NCI-H2107 (cell line): ENCODE measurements around the gene NTF3.

Source experiments
- DNase-seq: peaks from one replicate; lab custom pipeline; 2025; lab: John Stamatoyannopoulos, UW

The NTF3 gene

DNA sequence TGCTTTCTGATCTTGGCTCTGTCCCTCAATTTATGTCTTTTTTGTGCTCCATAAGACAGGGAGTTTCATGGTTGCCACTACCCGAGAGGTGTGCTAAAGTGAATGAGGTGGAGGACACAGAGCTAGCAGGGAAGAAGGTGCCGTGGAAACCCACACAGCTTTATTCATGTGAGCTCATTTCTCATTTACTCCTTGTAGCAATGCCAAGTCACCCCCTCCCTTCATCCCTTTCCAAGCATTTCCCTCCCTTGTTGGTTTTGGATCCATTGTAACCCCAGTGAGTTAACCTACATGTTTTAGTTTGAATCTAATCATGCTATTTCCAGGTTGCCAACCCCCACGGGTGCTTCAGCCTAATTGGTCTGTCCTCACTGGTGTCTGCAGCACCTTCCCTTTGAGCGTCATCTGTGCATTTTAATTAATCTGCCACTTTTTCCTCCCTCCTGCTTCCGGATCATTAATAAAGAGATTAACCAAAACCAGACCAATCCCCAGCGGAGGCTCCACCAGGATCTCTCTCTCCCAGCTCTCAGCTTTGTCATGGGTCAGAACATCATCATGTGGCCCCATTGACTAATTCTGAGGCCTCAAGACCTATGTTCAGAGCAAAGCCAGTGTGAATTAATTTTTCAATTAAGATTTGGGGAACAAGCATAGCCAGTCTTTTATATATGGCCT lies 56.2 kb downstream of the NTF3 start:
- DNase-seq: no peak

DNA sequence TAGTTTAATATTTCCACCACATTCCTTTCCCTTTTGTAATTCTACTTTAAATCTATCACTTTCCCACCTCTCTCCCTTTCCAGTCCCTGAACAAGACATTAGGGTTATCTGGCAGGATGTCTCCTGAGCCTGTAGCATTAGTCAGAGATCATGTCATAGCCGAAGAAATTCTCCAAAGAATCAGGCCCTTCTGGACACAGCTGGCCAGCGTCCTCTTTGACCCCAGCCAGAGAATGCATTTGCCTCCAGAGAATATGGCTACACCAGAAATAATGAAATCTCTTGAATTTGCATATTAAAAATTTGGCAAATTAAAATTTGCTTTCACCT lies 56.7 kb downstream of the NTF3 start:
- no peak for DNase-seq

DNA sequence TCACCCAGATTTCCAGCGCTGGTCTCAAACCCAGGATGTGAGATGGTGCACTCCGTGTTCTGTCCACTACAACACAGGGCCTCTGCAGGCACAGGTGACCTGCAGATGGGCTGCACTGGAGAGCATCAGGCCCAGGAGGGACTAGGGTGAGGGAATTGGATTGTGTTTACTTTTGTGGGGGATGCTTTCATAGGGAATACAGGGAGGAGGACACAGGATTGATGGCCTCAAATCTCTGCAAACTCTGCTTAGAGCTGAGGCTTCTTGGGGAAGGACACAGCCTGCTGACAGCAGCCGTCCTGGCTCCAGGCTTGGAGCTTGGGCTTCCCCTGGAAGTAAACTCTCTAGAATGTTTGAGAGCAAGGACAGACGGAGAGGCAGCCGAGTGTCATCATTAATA lies 57.1 kb downstream of the NTF3 start:
- DNase-seq: no peak

DNA sequence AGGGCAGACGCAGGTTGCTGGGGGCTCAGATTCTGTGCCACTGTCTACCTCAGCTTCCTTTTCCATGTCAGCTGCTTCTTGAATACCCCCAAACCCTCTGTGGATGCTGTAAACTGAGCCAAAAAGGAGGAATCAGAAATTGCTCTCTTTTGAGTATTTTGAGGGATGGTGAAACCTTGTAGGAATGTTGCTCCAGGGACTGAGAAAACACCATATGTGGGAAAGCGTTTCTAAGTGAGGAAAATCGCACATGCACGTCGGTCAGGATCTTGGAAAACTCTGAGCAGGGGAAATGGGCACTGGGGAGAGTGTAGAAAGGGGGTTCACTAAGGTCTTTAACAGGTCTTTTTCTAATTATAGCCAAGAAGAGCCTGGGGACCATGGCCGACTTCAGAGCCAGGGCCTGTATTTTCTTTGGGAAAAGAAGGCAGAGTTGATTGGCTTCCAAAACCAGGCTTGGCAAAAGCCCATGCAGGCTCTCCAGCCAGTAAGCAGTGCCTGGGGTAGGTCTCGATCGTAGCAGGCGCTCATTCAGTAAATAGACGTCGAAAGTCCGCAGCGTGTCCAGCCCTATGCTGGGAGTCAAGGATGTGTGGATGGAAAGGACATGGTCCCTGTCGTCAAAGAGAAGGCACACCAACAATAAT lies 58.0 kb downstream of the NTF3 start:
- DNase-seq: no peak

DNA sequence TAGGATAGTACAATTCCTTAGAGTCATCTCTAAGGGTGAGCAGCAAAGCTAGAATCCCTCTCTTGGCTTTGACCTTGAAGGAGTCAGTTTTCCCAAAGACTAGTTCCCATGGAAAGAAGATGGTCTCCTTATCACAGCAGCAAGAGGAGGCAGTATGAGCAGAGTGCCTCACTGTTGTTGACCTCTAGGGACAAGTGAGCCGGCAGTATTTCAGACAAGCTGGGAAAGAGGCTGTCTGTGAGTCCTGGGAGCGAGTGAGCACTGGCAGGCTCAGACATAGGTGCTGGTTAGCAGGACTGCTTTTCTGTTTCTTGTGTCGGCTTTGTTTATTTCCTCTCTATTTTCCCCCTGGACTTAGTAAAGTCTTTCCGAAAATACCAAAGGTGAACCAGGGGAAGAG lies 60.7 kb downstream of the NTF3 start:
- DNase-seq: no peak

DNA sequence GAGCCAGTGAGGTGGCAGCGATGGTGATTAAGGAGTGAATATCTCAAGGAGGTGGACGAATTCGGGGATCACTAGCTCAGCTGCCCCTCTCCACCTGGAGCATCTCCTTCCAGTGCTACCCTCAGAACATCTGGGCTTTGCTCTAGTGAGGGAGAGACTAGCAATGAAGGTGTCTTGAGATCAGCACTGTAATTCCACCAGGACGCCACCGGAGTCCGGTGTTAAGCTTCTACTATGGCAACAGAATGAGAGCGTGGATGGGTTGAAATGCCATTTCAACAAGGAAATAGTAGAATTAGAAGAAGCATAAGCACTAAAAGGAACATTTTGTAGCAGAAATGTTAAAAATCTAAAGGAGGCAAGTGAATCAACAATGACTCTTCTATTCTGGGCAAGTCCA lies 61.1 kb downstream of the NTF3 start:
- no peak for DNase-seq

DNA sequence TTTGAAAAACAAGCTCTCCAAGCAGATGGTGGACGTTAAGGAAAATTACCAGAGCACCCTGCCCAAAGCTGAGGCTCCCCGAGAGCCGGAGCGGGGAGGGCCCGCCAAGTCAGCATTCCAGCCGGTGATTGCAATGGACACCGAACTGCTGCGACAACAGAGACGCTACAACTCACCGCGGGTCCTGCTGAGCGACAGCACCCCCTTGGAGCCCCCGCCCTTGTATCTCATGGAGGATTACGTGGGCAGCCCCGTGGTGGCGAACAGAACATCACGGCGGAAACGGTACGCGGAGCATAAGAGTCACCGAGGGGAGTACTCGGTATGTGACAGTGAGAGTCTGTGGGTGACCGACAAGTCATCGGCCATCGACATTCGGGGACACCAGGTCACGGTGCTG lies 62.4 kb downstream of the NTF3 start:
- DNase-seq: no peak

DNA sequence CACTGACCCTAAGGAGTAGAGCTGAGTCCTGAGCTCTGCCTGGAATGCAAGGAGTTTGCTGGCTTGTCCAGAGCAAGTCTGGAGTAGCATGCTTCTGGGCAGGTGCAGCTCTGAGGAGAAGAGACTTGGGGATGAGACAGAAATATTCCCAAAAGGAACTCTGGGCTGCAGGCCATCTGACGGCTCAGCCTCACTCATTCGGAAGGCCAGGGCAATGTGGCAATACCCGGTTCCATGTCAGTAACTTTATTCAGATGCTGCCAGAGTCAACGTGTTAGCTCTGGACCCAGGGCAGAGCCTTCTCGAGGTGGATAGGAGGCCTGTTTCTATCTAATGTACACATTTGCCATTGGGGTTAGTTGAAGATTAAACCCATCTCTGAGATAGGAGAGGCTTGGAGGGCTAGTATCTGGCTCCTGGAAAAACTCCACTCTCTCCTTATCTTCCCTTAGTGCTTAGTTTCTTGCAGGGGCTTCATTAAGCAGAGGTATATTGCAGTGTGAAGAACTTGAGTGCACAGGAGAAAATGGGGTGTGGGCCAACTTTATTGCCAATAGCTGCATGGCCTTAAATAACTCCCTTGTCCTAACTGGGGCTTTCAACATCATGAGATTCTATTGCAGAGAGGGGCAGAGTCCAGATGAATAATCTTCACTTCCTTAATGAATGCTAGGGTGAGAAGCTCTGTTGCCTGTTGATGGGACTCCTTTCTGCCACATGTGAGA lies 65.6 kb downstream of the NTF3 start:
- DNase-seq: no peak

DNA sequence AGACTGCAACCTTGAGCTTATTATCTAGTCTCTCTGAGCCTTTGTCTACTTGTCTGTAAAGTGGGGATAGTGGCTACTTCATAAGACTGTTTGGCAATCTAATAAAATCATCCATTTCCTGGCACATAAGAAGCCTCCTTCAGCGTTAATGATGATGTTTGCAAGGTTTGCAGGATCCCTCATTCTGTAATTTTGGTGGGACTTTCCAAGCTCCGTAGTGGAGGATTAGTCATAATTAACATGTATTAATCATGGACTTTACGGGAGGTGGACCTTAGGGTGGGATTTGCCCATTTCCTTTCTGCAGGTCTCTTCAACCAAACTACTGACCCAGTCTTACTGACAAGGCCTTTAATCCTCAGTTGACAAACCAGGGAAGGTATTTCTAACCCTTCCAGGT lies 66.2 kb downstream of the NTF3 start:
- no peak for DNase-seq

DNA sequence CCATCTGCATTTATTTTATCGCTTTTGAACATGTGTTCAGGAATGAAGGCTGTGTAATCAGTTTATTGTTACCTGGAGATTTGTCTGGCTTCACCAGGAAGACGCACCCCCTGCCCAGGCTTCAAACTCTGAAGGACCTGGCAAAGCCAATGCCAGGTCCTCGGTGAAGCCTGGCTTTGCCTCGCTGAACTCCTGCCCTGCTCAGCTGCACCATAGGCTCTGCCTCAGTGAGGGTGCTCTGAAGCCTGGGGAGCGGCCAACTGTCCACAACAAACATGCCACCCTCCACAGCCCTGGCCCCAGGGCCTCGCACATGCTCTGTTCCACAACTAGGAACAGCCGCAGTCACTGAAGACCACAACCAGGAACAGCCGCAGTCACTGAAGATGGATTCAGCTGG lies 66.9 kb downstream of the NTF3 start:
- DNase-seq: no peak

DNA sequence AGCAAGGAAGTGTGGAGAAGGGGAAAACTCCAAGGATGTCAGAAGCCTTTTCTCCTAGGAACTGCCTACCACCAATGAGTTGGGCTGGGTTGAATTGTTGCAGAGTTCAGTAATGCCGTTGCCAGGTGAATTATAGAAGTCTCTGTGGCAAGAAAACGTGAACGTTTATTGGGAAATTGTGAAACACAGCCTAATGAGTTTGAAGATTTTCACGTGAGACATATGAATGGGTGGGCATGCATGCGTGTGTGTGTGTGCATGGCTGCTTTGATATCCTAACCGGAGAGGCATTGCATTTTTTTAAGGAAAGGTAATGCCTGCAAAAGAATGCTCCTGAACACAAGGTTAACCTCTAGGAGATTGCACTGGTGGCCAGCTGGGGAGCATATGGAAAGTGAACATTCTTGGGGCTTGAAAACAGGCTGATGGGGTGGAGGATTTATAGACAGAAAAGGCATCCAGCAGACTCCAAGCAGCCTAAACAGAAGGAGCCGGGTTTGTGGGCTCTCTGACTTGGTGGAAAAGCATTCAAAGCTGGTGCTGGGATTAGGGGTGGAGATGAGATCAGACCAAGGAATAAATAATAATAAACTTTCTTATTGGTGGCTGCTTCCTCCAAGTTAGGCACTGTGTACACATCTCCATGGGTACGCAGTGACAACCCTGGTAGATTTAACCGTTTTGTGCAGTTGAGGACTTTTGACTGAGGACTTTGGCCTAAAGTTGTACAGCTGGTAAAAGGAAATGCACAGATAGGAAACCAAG lies 67.8 kb downstream of the NTF3 start:
- DNase-seq: no peak

DNA sequence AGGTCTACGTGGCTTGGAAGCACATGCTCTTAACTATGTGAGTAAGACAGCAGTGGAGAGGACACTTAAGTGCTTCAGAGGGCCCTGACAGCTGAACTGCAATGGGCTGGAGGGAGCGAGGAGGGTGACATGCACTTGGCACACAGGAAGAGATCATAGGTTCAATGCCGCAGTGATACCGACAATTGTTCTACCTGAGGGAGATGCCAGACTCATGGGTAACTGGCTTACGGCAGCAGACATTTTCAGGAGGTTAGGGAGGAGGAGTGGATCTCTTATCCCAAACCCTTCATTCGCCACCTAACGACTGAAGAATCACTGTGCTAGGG lies 68.4 kb downstream of the NTF3 start:
- DNase-seq: no peak

DNA sequence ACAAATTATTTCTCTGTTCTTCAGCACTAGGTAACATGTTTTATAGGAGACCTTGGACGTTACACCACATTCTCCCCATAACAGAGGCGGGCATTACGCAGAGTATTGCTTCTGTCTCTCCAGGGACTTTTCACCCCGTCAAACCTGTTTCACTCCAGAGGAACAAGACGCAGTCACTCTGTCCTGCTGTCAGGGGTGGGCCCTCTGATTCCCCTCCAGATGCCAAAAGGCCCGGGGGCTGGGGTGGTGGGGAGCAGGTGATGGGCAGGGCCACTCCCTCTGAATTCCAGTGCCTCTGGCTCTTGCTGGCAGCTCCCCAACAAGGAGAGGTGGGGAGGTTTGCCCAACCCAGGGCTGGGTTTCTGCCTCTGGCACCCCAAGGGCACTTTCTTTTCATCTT lies 71.9 kb downstream of the NTF3 start:
- DNase-seq: no peak

DNA sequence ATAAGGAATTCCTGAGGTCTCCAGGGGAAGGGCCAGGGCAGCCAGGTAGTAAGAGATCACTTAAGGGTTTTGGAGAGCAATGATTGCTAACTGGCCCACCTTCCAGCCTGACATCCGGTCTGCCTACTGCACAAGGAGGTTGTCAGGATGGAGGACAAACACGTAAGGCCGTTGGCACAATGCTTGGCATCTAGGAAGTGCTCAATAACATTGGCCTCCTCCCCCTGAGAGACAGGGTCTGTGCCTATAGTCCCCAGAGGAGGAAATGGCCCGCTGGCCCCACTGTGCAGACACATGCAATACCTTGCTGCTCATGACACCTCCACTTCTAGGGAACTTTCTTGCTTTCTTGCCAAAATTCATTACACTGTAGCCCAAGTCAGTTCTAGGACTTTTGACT lies 73.2 kb downstream of the NTF3 start:
- no peak for DNase-seq

DNA sequence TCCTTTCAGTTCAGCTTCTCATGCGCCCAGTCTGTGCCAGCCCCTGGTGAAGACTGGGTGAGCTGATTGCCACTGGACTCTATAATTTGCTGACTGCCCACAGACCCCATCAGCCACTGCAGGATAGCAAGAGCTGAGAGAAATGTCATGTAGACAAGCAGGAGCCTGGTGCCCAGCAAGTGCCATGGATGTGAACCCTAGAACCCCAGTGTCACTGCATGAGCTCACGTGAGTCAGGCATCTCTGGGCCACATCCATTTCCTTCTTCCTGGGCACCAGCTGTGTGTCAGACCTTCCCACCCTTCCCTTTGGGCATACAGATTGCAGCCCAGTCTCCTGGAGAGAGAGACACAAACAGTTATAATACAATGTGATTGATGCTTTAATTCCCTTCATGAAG lies 73.8 kb downstream of the NTF3 start:
- no peak for DNase-seq

DNA sequence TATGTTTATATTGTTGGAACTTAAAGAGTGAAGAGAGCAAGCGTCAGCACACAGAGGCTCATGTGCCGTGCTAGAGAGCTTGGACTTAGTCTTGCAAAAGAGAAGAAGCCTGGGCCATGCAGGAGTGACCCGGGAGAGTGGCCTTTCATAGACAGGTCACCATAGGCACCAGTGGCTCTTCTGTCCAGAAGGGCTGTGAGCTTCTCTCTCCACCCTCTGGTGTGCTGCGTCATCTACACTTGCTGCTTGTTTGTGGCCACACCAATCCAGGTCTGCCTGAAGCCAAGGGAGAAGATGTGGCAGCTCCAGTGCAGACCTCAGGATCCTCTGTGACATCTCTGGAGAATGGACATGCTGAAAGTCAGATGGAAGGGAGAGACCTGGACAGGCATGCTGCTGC lies 74.4 kb downstream of the NTF3 start:
- DNase-seq: no peak

DNA sequence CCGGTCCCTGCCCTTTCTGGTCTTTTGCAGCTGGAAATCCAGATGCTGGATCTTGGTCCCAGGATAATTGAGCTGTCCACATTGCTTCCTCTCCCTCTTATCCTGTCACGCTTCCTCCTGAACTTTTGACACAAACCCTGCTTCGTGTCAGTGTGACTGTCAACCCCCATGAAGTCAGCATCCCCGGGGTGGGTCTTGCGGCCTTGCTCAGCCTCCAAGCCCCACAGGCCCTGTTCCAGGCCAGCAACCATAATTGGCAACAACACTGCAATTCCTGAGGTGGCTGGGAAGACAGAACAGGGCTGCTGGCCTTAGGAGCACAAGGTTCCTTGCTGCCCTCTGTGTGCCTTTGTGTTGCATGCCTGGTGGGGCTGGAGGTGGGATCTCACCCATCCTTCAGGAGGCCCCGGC lies 74.9 kb downstream of the NTF3 start:
- no peak for DNase-seq

DNA sequence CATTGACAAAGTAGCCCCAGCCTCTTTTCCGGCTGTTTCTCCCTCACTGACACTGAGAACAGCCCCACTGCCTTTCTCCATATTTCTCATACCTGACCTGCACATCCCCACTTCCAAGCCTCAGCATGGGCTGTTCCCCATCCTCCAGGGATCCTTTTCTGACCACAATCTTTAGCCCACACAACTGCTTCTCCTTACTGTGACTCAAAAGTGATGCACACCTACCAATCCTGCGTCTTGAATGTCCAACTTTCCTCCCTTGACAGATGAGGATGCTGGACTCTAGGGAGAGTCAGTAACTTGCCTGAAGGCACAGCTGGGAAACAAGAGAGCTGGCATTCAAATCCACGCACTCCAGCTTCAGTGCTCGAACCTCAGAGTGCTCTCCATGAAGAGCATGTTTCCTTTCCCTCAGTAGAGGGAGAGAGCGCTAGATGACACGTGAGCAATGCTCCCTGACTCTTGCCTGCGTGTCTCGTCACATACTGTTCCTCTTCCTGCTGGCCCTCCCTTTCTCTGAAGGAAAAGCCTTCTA lies 75.6 kb downstream of the NTF3 start:
- DNase-seq: no peak

DNA sequence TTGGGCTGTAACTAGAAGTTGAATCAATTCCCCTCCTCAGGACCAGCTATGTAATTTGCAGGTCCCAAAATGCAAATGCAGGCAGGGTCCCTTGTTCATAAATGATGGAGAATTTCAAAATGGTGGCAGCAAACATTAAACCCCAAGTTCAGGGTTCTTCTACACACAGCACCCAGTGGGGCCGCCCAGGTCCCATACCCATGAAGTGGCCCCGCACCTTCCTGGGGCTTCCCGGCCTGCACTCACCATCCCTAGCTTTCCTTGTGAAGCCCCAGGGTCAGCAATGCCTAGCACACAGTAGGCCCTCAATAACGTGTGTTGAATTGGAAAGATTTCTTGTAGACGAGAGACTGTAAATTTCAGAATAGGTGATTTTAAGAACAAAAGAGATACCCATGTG lies 76.0 kb downstream of the NTF3 start:
- no peak for DNase-seq

DNA sequence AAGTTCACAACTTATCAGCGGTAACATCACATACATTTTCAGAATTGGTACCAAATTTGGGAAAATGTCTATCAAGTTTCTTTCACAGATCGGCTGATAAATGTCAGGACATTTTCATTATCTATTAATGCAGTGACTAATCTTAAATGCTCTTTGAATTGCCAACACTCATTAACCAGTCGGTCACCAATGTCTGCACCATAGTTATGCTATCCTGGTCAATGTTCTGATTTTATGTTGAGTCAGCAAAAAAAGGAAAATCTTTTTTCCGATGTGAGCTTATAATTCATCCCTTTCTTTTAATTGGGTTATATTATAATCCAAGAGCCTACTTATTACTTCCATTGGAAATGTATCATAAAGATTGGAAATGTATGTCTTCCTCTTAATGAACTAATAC lies 77.2 kb downstream of the NTF3 start:
- DNase-seq: no peak

DNA sequence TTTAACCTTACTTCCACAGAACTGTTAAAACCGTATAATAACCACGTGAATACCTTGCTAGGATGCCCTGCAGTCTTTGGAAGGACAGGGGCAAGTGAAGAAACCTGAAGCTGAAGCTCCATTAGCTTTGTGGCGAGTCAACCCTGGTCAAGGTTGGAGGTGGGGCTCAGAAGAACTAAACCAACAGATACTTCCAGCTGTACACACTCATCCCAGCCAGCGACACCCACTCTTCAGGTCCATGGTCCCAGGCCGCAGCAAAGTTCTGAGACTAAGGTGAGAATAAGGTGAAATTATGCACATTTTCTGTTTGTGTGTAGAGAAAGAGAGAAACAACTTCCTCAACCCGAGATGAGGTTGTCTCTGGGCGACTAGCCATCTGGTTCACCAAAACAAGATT lies 77.6 kb downstream of the NTF3 start:
- DNase-seq: no peak

DNA sequence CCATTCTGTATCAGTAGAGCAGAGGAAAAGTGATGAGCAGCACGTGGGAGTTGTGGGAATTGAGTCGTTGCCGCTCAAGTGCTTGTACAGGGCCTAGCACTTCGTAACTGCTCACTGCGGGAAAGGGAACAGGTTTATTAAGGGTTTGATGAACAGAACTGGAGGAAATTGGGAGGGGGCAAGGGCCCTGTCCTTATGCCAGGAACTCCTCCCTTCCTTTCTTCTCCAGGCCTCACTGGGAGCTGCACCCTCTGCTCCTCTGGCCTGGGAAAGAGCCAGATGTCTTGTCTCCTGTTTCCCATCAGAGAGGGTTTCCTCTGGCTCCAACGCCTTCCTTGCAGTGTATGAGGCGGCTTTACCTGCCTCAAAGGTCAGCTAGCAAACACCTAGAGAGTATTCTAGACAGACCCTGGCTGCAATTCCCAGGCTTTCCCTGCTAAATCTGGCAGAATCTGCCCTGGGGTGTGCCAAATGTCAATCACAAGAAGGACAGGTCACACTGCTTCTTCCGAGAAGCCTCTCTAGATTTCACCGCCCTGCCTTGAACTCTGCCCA lies 78.4 kb downstream of the NTF3 start:
- no peak for DNase-seq

DNA sequence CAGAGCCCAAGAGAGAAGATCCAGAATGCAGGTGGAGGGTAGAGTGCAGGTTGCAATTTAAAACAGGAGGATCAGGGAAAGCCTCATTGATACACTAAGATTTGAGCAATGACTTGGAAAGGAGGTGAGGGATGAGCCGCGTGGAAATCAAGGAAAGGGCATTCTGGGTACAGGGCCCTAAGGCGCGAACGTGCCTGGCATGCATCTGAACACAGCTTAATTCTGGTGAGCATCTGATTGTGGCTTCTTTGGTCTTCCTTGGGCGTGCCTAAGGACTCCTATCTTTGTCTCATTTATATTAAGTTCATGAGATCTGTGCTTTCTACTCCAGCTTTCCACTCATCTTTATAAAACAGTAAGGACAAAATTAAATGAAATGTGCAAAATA lies 79.3 kb downstream of the NTF3 start:
- no peak for DNase-seq
